Endometrium (tissue), 2 donors: ENCODE measurements around the gene PIAS1.
"Not testable (repeated sequence)": the region's sequence is repeated elsewhere in the genome, so short reads cannot be mapped to it uniquely, and the experiment has no call there.

Experiments used
- FAIRE-seq: peaks from 2 replicates; lab custom pipeline; 2012; peaks lifted over from hg19 to GRCh38; lab: Jason Lieb, UNC
- donor health status: control.
- donor health status: control.

Gene PIAS1

DNA sequence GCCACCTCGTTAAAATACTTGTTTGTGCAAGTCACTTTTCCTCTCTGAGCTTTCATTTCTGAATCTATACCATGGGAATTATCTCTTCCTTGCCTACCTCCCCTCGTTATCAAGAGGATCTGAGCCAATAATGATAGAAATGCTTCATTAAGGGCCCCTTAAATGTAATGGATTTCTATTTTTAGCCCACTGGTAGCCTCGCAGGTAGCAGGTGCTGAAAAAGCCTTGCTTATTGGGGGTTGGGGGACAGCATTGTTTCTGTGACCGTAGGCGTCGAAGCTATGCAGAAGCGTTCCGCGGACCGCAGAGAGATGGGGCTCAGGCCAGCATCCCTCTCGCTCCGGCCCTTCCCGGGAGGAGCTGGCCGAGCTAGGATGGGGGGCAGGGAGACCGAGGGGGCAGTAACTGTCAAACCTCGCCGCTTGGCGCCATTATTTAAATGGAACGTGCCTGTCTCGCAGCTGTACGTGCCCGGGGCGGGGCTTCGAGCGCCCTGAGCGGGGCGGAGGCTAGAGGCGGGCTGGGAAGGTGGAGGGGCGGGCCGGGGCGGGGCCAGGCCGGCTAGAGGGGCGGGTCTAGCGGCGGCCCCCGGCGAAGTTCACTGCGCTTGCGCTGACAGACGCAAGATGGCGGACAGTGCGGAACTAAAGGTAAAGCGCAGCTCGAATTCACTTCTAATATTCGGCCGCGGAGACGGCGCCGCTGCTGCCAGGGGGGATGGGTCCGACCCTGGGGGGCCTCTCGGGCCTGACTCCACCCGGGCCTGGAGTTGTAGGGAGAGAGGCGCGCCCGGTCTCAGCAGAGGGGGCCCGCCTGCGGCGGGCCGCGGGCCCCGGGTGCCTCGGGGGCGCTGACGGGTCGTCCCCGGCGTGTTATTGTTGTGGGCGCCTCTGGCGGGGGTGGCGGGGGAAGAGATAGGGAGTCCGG lies at the start of gene PIAS1:
Gene PIAS1, plus strand, starts transcription at position 615 of the 927 bp plus-strand sequence. Its CDS starts 12 bp downstream, at position 627.
- FAIRE-seq, result no peak

DNA sequence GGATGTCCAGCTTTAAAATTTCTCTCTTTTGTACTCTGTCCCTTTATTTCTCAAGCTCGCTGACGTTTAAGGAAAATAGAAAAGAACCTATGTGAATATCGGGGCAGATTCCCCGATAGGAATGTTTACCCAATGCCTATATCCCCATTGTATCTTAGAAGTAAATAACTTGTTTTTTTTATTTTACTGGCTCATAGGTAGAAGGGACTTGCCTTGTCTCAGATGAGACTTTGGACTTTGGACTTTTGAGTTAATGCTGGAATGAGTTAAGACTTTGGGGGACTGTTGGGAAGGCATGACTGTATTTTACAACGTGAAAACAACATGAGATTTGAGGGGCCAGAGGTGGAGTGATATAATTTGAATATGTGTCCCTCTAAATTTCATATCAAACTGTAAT lies 46.5 kb upstream of the PIAS1 start:
- not testable (repeated sequence) for FAIRE-seq

DNA sequence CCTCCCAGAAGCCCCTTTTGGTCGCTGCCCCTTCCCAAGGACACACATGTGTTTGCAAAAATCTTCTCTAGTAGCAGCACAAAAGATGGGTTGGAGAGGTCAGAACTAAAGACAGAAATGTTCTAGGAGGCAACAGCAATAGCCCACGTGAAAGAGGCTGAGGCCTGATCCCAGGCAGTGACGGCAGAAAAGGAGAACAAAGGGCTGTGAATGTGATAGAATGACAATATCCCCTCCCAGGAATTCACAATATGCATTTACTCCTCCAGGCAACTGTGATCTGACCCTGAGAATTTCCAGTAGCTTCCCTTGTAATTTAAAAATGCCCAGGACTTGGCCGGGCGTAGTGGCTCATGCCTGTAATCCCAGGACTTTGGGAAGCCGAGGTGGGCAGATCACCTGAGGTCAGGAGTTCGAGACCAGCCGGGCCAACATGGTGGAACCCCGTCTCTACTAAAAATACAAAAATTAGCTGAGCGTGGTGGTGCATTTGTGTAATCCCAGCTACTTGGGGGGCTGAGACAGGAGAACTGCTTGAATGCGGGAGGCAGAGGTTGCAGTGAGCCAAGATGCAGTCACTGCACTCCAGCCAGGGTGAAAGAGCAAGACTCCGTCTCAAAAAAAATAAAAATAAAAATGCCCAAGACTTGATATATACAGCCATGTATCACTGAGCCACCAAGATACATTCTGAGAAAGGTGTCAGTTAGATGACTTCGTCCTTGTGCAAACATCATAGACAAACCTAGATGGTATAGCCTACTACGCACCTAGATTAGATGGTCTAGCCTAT lies 43.6 kb upstream of the PIAS1 start:
- FAIRE-seq, result no peak

DNA sequence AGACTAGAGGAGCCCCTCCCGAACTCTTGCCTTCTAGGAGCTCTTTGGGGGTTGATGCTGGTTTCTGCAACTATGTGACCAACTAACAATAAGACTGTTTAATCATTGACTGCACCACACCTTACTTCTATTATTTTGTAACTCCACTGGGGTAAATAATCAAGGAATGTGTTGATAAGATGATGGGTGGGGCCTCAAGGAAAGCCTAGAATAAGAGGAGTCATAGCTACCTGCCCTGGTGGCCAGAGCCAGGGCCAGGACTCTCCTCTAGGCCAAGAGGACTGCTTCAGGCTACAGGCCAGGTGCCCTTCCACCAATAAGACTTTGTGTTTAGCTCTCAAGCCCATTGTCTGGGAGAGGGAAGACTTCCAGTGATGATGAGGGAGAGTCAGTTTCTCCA lies 41.2 kb upstream of the PIAS1 start:
- FAIRE-seq, result no peak

DNA sequence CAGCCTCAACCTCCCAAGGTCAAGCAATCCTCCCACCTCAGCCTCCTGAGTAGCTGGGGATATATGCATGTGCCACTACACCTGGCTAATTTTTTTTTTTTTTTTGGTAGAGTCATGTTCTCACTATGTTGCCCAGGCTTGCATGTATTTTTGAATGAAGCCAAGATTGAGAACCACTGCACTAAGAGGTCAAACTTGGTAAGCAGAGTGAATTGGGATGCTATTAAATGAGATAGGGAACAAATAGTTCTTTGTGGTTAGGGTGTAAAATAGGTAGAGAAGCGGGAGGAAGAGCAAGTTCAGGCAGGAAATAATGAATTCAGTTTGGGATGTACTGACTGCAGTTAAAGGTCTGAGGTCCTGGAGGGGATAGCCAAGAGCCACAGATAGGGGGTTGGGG lies 39.9 kb upstream of the PIAS1 start:
- FAIRE-seq, result no peak

DNA sequence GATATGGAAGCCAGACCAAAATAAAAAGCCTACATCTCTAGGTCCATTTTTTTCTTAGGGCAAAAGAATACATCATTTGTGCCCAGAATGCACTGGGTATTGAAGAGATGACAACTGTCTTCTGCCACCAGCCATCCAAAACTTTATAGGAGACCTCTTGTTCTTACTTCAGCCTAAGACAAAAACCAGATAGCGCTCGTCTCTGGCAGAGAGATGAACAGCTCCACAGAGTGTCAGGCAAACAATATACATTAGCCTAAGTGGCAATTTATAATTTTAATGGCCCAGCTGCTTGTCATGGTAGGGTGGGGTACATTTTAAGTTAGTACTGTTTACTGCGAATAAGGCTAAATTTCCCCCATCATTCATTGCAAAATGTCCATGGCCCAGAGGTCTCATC lies 38.9 kb upstream of the PIAS1 start:
- FAIRE-seq, result no peak

DNA sequence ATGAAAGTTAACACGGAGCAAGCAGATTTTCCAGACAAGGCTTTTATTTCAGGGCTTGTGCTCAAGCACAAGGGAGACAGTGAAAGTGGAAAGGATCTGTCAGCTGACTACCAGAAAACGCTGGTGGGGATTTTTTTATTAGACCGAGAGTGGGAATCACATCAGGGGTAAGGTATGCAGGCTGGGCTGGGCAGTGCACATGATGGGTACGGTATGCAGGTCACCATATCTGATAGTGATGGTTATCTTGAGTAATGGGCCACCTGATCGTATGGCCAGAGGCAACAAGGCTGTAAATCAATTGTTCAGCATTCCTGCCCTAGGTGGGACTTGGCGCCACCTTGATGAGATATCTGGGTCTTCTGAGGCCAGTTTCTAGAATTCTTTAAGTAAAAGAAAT lies 36.9 kb upstream of the PIAS1 start:
- FAIRE-seq, result no peak

DNA sequence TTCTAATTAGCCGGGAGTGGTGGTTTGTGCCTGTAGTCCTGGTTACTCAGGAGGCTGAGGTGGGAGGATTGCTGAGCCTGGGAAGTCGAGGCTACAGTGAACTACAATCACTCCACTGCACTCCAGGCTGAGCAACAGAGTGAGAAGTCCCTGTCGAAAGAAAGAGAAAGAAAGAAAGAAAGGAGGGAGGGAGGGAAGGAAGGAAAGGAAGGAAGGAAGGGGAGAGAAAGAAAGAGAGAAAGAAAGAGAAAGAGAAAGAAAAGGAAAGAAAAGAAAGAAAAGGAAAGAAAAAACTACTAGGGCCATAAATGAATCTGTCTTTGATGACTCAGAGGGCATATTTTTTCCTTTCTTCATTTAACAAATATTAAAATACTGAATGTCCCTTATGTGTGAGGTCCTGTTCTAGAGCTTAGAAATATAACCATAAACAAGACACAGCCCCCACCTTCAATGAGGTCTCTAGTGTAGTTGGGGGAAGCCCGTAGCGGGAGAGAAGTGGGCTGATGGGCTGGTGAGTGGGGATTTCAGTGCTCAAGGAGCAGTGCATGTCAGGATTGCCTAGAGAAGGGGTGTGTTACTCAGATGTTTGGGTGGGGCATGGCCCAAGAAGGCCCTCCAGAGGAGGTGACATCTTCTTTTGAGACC lies 35.2 kb upstream of the PIAS1 start:
- no peak for FAIRE-seq

DNA sequence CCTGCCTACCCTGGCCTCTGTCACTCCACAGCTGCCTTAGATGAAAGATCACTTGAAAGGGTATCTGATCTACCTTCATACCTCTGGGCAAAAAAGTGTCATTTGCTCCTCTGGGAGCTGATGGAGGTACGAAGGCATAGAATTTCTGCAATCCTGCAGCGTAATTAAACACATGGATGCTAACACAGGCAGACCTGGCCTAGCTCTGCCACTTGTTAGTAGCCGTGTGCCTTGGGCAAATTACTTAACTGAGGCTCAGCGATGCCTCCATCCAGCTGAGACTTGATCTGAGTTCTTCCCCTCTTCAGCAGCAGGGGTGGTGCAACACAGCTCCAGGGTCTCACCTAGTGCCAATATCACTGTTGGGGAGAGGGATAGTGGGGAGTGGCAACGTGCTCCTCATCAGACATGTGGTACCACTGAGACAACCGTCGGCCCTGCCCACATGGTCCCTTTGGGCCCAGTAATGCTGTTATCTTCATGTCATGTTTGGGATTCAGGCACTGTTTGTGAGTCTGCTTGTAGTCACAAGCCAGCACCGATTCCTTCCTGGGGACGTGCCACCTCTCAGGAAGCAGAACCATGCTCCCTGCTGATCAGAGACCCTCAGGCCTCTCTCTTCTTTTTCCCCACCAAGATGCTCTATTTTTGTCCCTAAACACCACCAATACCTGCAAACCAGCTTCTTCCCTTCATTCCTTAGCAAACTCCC lies 34.1 kb upstream of the PIAS1 start:
- no peak for FAIRE-seq

DNA sequence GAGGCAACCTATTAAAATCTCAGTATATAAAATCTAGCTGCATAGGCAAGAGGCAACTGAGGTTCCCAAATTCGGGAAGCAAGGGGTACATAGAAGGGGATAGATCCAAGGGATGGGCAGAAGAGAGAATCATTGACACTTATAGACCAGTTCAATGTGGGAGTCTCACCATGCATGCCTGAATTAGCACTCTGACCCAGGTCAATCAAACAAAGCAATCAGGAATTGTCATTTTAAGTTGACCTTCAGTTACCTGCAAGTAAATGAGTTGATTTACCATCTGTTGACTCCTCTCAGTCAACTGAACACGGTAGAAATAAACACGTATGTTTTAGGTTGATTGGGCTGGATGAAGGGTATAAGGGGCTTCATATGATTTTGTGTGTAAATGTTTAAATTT lies 33.4 kb upstream of the PIAS1 start:
- no peak for FAIRE-seq

DNA sequence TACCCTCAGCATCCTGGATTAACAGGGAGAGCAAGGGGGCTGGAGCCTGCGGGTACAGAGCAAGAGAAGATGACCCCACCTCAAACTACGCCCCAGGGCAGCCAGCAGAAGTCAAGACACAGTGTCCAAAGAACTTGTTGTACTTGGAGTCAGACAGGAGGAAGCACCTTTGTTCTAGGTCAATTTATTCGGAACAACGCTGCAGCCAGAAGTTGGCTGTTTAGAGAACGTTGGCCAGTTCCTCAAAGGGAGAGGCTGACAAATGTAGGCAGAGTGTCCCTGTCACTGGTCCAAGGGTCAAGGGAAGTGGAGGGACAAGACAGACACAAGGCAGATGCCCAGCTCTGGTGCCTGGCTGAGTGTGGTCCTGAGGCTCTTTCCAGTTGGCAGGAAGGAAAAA lies 32.1 kb upstream of the PIAS1 start:
- no peak for FAIRE-seq

DNA sequence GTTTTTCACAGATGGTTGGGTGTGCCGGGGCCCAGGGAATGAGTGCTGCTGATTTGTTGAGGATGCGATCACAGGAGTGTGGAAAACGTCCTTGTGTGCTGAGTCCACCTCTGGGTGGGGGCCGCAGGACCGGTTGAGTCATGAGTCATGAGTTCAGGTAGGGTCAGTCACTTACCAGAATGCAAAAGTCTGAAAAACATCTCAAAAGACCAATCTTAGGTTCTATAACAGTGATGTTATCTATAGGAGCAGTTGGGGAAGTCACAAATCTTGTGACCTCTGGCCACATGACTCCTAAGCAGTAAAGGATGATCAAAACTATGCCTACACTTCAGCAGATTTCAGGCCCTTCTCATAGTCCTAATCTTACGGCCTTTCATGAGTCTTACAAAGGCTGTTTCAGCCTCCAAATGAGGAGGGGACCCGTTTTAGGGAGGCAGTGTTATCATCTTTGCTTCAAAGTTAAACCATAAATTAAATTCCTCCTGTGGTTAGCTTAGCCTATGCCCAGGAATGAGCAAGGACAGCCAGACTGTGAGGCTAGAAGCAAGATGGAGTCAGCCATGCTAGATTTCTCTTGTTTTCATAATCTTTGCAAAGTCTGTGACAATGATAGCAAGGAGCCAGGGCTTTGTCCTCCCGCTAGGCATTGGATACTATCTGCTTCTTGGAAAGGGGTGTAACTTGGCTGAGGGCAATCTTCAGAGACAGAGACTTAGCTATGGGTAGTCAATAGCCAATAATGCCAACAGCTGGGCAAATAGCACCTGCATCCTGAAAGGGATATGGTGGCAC lies 30.6 kb upstream of the PIAS1 start:
- FAIRE-seq, result no peak

DNA sequence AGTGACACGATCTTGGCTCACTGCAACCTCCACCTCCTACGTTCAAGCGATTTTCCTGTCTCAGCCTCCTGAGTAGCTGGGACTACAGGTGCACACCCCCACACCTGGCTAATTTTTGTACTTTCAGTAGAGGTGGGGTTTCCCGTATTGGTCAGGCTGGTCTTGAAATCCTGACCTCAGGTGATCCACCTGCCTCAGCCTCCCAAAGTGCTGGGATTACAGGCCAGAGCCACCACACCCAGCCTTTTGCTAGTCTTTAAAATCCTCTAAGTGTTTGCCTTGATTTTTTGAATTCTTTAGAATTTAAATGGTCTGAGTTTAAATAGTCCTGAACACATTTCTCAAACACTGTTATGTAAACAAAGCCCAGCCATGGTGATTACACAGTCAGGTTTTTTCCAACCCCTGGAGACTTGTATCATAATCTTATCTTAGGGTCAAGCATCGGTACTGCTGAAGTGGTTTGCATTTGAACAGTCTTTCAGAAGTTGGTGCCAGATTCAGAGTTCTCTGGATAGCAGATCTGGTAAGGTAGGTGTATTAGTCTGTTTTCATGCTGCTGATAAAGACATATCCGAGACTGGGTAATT lies 28.2 kb upstream of the PIAS1 start:
- no peak for FAIRE-seq

DNA sequence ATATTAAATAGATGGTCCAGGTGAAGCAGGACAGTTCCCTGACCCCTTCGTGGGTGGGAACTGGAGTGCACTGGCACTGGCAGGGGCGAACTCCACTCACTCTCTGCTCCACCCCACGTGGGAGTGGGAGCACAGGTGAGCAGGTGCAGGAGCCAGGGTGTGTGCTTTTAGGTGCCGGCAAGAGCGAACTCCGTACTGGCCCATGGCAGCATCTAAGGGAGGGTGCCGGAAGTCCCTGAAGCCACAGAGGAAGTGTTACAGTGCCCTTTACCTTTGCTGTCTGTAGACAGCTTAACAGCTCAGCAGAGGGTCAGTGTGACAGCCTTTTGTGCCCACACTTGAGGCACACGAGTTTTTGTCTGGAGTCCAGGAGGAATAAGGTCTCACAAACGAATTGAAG lies 26.7 kb upstream of the PIAS1 start:
- FAIRE-seq, result no peak

DNA sequence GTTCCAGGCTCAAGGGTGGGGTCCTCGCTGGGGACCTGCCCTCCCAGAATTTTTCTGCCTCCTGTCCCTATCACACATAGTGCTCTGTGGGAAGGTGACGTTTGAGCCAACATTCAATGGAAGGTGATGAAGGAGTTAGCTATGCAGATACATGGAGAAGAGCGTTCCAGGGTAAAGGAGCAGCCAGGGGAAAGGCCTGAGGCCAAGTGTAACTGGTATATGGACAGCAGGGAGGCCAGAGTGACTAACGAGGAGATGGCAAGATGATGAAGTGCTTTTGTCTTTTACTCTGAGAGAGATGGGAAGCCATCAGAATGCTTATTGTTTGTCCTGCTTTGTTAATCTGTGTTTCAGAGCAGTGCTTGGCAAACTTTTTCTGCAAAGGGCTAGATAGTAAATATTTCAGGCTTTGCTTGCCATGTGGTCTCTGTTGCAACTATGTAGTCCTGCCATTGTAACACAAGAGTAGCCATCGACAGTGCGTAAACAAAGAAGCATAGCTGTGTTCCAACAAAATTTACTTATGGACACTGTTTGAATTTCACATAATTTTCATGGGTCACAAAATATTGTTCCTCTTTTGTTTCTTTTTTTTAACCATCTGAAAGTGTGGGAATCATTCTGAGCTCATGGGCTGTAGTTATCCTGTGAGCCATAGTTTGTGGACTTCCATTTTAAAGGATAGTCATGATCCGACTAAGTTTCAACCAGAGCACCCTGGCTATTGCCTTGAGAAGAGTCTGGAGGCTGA lies 25.8 kb upstream of the PIAS1 start:
- FAIRE-seq, result no peak

DNA sequence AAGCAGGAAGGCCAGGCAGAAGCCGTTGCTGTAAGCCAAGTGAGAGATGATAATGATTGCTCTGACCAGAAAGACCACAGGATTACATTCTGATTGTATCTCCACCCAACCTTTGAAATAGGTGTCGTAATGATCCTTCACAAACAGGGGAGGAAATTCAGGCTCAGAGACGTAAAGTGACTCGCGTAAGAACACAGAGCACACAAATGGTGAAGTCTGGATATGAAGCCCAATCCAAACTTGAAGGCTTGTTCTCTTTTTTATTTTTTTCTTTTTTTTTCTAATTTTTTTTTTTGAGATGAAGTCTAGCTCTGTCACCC lies 25.3 kb upstream of the PIAS1 start:
- FAIRE-seq, result no peak

DNA sequence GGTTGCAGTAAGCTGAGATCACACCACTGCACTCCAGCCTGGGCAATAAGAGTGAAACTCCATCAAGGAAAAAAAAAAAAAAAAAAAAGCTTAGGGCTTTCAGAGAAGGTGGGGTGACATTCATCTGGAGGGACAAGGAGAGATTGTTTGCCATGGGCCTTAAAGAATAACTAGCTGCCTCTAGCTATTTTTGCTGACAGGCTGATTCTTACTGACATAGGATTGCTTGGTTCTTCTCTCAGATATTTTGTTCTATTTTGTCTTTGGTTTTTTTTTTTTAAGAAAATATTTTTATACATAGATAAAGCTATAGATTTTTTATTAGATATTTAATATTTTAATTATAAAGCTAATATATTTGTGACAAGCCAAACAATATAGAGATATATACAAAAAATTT lies 24.2 kb upstream of the PIAS1 start:
- no peak for FAIRE-seq

DNA sequence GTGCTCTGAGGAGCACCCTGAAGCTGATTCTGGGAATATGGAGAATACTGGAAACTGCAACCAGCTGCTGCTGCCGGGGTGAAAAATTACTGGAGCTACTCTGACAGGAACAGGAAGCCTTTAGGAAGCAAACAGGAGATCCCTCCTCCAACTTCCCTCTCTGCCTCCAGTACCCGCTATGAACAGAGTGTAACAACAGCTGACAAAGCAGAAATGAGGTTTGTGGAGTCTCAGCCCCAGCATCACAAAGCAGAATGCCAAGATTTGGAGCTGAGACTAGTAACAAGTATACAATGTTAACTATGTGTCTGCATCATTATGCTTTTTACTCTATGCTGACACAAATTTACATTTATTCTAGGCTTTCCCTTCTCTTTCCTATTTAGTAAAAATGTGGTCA lies 22.7 kb upstream of the PIAS1 start:
- FAIRE-seq, result no peak

DNA sequence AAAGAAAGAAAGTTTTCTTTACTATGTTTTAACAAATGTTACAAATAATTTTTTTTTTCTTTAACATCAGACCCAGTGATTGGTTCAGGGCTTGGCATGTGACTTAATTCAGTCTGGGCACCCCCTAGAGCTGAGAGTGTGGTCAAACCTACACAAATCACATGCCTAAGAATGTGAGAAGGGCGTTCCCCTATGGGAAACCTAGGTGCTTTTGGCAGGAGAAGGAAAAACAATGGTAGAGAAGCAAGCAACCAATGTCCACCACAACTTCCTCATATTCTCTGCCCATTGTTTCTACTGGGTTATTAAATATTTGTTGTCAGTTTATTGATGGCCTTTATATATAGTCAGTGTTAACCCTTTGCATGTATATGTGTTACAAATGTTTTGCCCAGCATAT lies 21.4 kb upstream of the PIAS1 start:
- no peak for FAIRE-seq

DNA sequence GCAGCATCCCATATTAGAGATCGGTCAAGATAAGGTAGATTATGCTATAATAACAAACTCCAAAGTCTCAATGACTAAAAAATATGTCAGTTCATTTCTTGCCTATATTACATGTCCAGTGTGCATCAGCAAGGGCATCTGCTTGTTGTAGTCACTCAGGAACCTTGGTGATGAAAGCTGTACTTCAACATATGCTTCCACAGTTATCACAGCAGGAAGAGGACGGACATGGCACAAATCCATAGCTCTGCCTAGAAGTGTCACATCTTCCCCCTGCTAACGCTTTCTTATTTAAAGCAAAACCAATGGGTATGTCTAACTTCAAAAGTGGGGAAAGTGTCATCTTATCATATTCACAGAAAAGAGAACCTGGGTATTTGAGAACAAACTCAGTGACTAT lies 20.0 kb upstream of the PIAS1 start:
- no peak for FAIRE-seq
